Loucy (cell line): ENCODE data around the gene TPRG1.

ENCODE experiments used
- H2AFZ ChIP-seq: fragments of 200-600 bp; sonication (generic); 2 replicates; pipeline ENCODE4 v1.6.0; 2016; ENCODE audit warnings: antibody characterized with exemption, mild to moderate bottlenecking, low read length, moderate library complexity
- H3F3A ChIP-seq: fragments of 200-600 bp; 2 replicates; pipeline ENCODE4 v1.6.0; 2016; ENCODE audit warnings: antibody characterized with exemption, low read depth, mild to moderate bottlenecking
- H3K27me3 ChIP-seq: fragments of 200-600 bp; sonication (generic); 2 replicates; pipeline ENCODE4 v1.6.1; 2014; ENCODE audit warnings: low read length, mild to moderate bottlenecking; ENCODE audit not compliant: insufficient read depth, poor library complexity, severe bottlenecking
- H3K36me3 ChIP-seq: fragments of 200-600 bp; sonication (generic); 2 replicates; pipeline ENCODE4 v1.6.1; 2016; ENCODE audit warnings: low read length; ENCODE audit not compliant: insufficient read depth
- H3K4me1 ChIP-seq: fragments of 200-600 bp; sonication (generic); 2 replicates; pipeline ENCODE4 v1.5.1; 2014; ENCODE audit warnings: low read length, mild to moderate bottlenecking; ENCODE audit not compliant: insufficient read depth, poor library complexity, severe bottlenecking
- H3K4me2 ChIP-seq: fragments of 200-600 bp; sonication (generic); 2 replicates; pipeline ENCODE4 v1.6.0; 2014; ENCODE audit warnings: antibody characterized with exemption, low read length, low read depth, mild to moderate bottlenecking; ENCODE audit not compliant: poor library complexity, severe bottlenecking
- H3K4me3 ChIP-seq: fragments of 200-600 bp; sonication (generic); 2 replicates; pipeline ENCODE4 v1.5.1; 2014; ENCODE audit warnings: low read length, mild to moderate bottlenecking, mixed read lengths; ENCODE audit not compliant: poor library complexity, severe bottlenecking
- H3K79me2 ChIP-seq: fragments of 200-600 bp; sonication (generic); 2 replicates; pipeline ENCODE4 v1.6.1; 2014; ENCODE audit warnings: low read length; ENCODE audit not compliant: insufficient read depth
- H3K9ac ChIP-seq: fragments of 200-600 bp; sonication (generic); 2 replicates; pipeline ENCODE4 v1.6.0; 2014; ENCODE audit warnings: mild to moderate bottlenecking, low read depth, low read length, moderate library complexity; ENCODE audit not compliant: poor library complexity, severe bottlenecking
- H3K9me2 ChIP-seq: fragments of 200-600 bp; sonication (generic); replicated peaks from 2 replicates; pipeline ENCODE4 v1.6.1; 2016; ENCODE audit warnings: low read depth, low read length, mixed read lengths
- H3K9me3 ChIP-seq: fragments of 200-600 bp; sonication (generic); 2 replicates; pipeline ENCODE4 v1.6.1; 2014; ENCODE audit warnings: mild to moderate bottlenecking, antibody characterized with exemption, low read length, low read depth; ENCODE audit not compliant: insufficient read depth
- H4K20me1 ChIP-seq: fragments of 200-600 bp; sonication (generic); 2 replicates; pipeline ENCODE4 v1.6.0; 2014; ENCODE audit warnings: antibody characterized with exemption, low read length, mild to moderate bottlenecking; ENCODE audit not compliant: insufficient read depth, poor library complexity, severe bottlenecking
- EZH2phosphoT487 ChIP-seq: fragments of 200-600 bp; IDR thresholded peaks from 2 replicates; pipeline ENCODE4 v1.6.1; 2018; ENCODE audit warnings: antibody characterized with exemption, mild to moderate bottlenecking, moderate library complexity, borderline replicate concordance
- TF ChIP-seq, protein P1 (sequence below): fragments of 200-600 bp; sonication (generic); conservative IDR thresholded peaks from 2 replicates; pipeline ENCODE4 v1.5.1; 2014; ENCODE audit warnings: mild to moderate bottlenecking, antibody characterized with exemption, low read length

TPRG1 gene

DNA sequence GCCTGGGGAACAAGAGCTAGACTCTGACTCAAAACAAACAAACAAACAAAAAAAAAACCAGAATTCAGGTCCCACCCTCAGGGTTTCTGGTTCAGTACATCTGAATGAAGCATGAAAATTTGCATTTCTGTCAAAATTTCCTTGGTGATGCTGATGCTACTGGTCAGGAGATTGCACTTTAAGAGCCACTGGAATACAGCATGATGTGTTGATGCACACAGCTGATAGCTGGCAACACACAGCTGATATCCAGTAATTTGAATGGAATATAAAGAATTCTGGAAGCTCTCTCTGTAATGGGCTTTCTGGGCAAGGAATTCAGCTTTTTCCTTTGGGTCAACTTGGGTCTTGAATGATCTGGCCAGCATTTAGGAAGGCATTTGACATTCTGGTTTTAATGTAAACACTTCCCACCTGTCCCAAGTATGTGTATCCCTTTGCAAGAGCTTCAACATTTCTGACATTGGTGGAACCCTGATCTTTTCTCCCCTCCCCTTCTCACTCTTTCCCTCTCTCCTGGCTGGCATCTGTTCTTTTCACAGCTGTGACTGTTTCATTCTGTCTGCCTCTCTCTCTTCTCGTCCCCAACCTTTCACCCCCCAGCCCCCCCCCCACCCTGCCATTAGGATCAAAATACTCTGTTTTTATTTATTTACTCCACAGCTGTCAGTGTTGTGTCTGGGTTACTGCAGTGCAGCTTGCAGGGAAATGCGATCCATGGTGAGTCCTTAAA, 189.5 kb downstream of the TPRG1 start:
- no peaks in the 10 kb centered on the region for H3K27me3 ChIP-seq
- H3K9me2 ChIP-seq, result no peaks in the 10 kb centered on the region
- no peaks in the 10 kb centered on the region for H4K20me1 ChIP-seq
- H2AFZ ChIP-seq, result no peak overlapping the region
- TF ChIP-seq EZH2phosphoT487, result no peak
- TF ChIP-seq, protein P1, sequence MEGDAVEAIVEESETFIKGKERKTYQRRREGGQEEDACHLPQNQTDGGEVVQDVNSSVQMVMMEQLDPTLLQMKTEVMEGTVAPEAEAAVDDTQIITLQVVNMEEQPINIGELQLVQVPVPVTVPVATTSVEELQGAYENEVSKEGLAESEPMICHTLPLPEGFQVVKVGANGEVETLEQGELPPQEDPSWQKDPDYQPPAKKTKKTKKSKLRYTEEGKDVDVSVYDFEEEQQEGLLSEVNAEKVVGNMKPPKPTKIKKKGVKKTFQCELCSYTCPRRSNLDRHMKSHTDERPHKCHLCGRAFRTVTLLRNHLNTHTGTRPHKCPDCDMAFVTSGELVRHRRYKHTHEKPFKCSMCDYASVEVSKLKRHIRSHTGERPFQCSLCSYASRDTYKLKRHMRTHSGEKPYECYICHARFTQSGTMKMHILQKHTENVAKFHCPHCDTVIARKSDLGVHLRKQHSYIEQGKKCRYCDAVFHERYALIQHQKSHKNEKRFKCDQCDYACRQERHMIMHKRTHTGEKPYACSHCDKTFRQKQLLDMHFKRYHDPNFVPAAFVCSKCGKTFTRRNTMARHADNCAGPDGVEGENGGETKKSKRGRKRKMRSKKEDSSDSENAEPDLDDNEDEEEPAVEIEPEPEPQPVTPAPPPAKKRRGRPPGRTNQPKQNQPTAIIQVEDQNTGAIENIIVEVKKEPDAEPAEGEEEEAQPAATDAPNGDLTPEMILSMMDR, result no peak
- no peaks in the 10 kb centered on the region for H3K79me2 ChIP-seq
- H3K4me3 ChIP-seq, result no peak overlapping the region
- H3K4me2 ChIP-seq, result no peak overlapping the region
- peaks cover 38% of the 10 kb centered on the region for H3K4me1 ChIP-seq
- no peaks in the 10 kb centered on the region for H3K36me3 ChIP-seq
- no peak overlapping the region for H3K9ac ChIP-seq
- no peaks in the 10 kb centered on the region for H3K9me3 ChIP-seq
- no peaks in the 10 kb centered on the region for H3F3A ChIP-seq

DNA sequence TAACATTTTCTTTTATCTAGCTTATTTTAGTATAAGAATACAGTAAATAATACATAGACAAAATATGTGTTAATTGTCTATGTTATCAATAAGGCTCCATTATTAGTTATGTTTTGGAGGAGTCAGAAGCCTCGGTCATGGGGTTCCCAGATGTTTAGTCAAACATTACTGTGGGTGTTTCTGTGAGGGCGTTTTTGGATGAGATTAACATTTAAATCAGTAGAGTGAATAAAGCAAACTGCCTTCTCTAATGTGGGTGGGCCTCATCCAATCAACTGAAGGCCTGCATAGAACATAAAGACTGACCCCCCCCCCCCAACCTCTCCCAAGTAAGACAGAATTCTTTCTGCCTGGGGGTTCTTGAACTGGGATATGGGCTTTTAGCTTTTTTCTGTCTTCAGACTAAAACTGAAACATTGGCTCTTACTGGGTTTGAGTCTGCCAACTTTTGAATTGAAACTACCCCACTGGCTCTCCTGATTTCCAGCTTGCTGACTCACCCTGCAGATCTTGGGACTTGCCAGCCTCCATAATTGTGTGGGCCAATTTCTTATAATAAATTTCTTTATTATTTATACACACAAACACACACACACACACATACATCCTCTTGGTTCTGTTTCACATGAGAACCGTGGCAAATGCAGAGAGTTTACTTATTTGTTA, 192.0 kb downstream of the TPRG1 start:
- Histone ChIP-seq H3K36me3 (no peaks in the 10 kb centered on the region), H3F3A (no peaks in the 10 kb centered on the region), H3K27me3 (no peaks in the 10 kb centered on the region), H3K4me2 (no peak overlapping the region), H4K20me1 (no peaks in the 10 kb centered on the region), H3K79me2 (no peaks in the 10 kb centered on the region), H3K9ac (no peak overlapping the region), H3K4me1 (peaks cover 53% of the 10 kb centered on the region), H3K9me2 (no peaks in the 10 kb centered on the region), H3K9me3 (no peaks in the 10 kb centered on the region), H3K4me3 (no peak overlapping the region), H2AFZ (peak overlapping the region; percentile 65)
- TF ChIP-seq EZH2phosphoT487, result no peak
- TF ChIP-seq, protein P1, result no peak

DNA sequence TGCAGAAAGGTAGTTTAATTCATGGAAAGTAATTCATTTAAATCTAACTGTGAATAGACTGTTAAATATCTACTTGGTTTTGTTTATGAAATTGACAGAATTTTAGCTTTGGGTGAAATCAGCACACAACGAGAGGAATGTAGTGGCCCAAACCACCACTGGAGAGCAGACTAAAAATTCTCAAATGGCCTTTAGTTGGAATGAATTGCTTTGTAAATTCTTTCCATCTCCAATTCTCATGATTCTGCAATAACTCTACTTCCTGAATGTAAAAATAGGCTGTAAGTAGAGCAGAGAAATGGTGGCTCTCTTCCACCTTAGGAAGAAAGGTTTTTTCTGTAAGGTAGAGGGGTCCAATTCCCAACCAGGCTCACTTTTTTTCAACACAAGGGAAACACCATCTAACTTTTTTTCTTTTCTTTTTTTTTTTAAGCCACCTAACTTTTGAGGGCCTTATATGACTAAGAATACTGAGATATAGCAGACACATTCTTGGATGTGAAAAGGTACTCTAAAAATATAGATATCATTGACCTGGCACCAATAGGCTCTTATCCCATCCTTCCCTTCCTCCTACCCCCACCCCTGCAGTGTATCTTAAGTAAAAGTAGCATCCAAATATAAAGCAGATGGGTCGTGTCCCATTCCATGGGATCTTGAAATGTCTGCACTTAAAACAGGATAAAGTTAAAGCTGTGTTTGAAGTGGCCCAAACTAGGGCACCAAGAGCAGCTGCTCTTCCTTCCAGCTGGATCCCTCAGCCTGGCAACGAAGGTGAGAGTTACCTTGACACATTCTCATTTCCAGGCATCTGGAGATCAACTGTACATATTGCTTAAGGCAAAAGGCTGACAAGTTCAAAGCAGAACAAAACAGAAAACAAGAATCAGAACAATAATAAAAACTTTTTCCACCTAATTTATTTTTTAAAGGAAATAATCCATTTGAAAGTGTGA, 194.1 kb downstream of the TPRG1 start:
- Histone ChIP-seq H3K4me3 (no peak overlapping the region), H3K36me3 (no peaks in the 10 kb centered on the region), H2AFZ (peak overlapping the region; percentile 41), H3K4me2 (no peak overlapping the region), H3K9ac (peak overlapping the region; percentile 37), H3K9me2 (no peaks in the 10 kb centered on the region), H3K79me2 (no peaks in the 10 kb centered on the region), H3K4me1 (peaks cover 68% of the 10 kb centered on the region), H4K20me1 (no peaks in the 10 kb centered on the region), H3K9me3 (no peaks in the 10 kb centered on the region), H3F3A (no peaks in the 10 kb centered on the region), H3K27me3 (no peaks in the 10 kb centered on the region)
- TF ChIP-seq, protein P1, result peak; percentile 42
- no peak for TF ChIP-seq EZH2phosphoT487
